Activated T-cell treated with anti-CD3 and anti-CD28 coated beads for 4 hours (primary cell): Measurements from ENCODE around the gene NME5.
A peak's percentile ranks its signal among the peaks of the same experiment; 100 is the strongest.
"Not testable (repeated sequence)": the region's sequence is repeated elsewhere in the genome, so short reads cannot be mapped to it uniquely, and the experiment has no call there.

Experiments
- DNase-seq: peaks from one replicate; pipeline ENCODE4 v3.0.0-alpha.2; 2020

NME5 gene

GRCh38 chr5:138070026-138070425 lies 69.2 kb downstream of the NME5 start:
- DNase-seq = not testable (repeated sequence)

GRCh38 chr5:138068742-138069600 lies 70.3 kb downstream of the NME5 start:
- DNase-seq = peak; percentile 69

- no peak for DNase-seq
Measured at GRCh38 chr5:138067945-138068344, 71.3 kb downstream of the NME5 start.
